ENCODE measurements around the gene RAB31.

The RAB31 gene

GRCh38 chr18:9854801-9855676 is 146.9 kb downstream of the RAB31 start:
- Histone ChIP-seq H3K9me3 (ENCODE audit: control insufficient read depth, insufficient read depth, low read depth, low read length) (no peaks in the 10 kb centered on the region), H3K27ac (ENCODE audit: extremely low read depth, low read depth, low read length) (no peak overlapping the region), H3K36me3 (ENCODE audit: control insufficient read depth in 2 of 2, insufficient read depth in 1 of 2, low read length in 2 of 2) (peaks cover 0 to 14% of the 10 kb centered on the region in 2 experiments; a peak in 1 of 3 replicates), H3K4me1 (ENCODE audit: control insufficient read depth, insufficient read depth, low read length) (no peaks in the 10 kb centered on the region), H3K4me3 (ENCODE audit: low read depth, low read length) (no peak overlapping the region)
- ChIA-PET CTCF (no interaction called here), POLR2A (no interaction called here)
- TF ChIP-seq ZNF596 (tag by site-specific recombination; IDR thresholded peaks at IDR 0.05) (no peak), PRDM4 (tag by site-specific recombination; IDR thresholded peaks at IDR 0.05) (no peak), ZNF292 (tag by site-specific recombination; IDR thresholded peaks at IDR 0.05; ENCODE audit: borderline replicate concordance, low read depth) (no peak), ZBTB7A (tag by site-specific recombination; IDR thresholded peaks at IDR 0.05; ENCODE audit: low read depth) (no peak), SP7 (tag by site-specific recombination; IDR thresholded peaks at IDR 0.05) (no peak), OVOL3 (tag by site-specific recombination; IDR thresholded peaks at IDR 0.05) (no peak), ZNF707 (tag by site-specific recombination; IDR thresholded peaks at IDR 0.05) (no peak), BCL11A (tag by site-specific recombination; IDR thresholded peaks at IDR 0.05; ENCODE audit: low read depth) (no peak), ZNF354C (tag by site-specific recombination; IDR thresholded peaks at IDR 0.05; ENCODE audit: borderline replicate concordance, low read depth) (no peak), ZNF146 (tag by site-specific recombination; IDR thresholded peaks at IDR 0.05) (no peak), ZNF768 (tag by site-specific recombination; IDR thresholded peaks at IDR 0.05) (no peak), ZNF366 (tag by site-specific recombination; conservative IDR thresholded peaks at IDR 0.05) (no peak), TCF7L2 (IDR thresholded peaks at IDR 0.05; ENCODE audit: borderline replicate concordance, low read depth, low read length) (no peak), ZNF19 (tag by site-specific recombination; IDR thresholded peaks at IDR 0.05; ENCODE audit: low read depth) (no peak)

- H3K4me1 ChIP-seq (ENCODE audit: control insufficient read depth, insufficient read depth, low read length) = no peaks in the 10 kb centered on the region
- ChIA-PET POLR2A (no interaction called here), CTCF (no interaction called here)
- no peaks in the 10 kb centered on the region for H3K9me3 ChIP-seq (ENCODE audit: control insufficient read depth, insufficient read depth, low read depth, low read length)
- H3K27ac ChIP-seq (ENCODE audit: extremely low read depth, low read depth, low read length) = no peak overlapping the region
- TF ChIP-seq GLIS1 (tag by site-specific recombination; IDR thresholded peaks at IDR 0.05) (no peak), ZNF558 (tag by site-specific recombination; IDR thresholded peaks at IDR 0.05) (no peak), ZNF280C (tag by site-specific recombination; IDR thresholded peaks at IDR 0.05) (no peak), ZNF10 (tag by site-specific recombination; IDR thresholded peaks at IDR 0.05) (no peak), AEBP2 (tag by site-specific recombination; IDR thresholded peaks at IDR 0.05; ENCODE audit: borderline replicate concordance) (no peak), ZNF473 (tag by site-specific recombination; IDR thresholded peaks at IDR 0.05) (no peak), ZNF112 (tag by site-specific recombination; IDR thresholded peaks at IDR 0.05) (no peak), ZXDB (tag by site-specific recombination; IDR thresholded peaks at IDR 0.05) (no peak), ZNF549 (tag by site-specific recombination; IDR thresholded peaks at IDR 0.05) (no peak), OSR2 (tag by site-specific recombination; IDR thresholded peaks at IDR 0.05) (no peak), ZNF596 (tag by site-specific recombination; IDR thresholded peaks at IDR 0.05) (no peak), SCRT1 (tag by site-specific recombination; IDR thresholded peaks at IDR 0.05; ENCODE audit: borderline replicate concordance) (no peak), ZBTB21 (tag by site-specific recombination; IDR thresholded peaks at IDR 0.05) (no peak), KLF10 (tag by site-specific recombination; IDR thresholded peaks at IDR 0.05) (no peak), ZNF366 (tag by site-specific recombination; conservative IDR thresholded peaks at IDR 0.05) (no peak)
- peaks cover 0 to 19% of the 10 kb centered on the region in 2 experiments; a peak in 1 of 3 replicates for H3K36me3 ChIP-seq (ENCODE audit: control insufficient read depth in 2 of 2, insufficient read depth in 1 of 2, low read length in 2 of 2)
- H3K4me3 ChIP-seq (ENCODE audit: low read depth, low read length) = no peak overlapping the region
Observed at GRCh38 chr18:9855681-9856080, 147.6 kb downstream of the RAB31 start.
